Small intestine (tissue), 7 donors: ENCODE data around the gene HOXB3. TPM values are rescaled to one million over a fixed set of nuclear protein-coding genes. Genes with fewer than 3 reads are reported as not detected.

ENCODE experiments used
- DNase-seq, 2 donors: peaks; one replicate each; pipeline versions ENCODE4 v3.0.0 to v3.0.0-alpha.2; 2013
- FAIRE-seq: peaks from 2 replicates; lab custom pipeline; 2012; peaks lifted over from hg19 to GRCh38; lab: Jason Lieb, UNC
- H3K27ac ChIP-seq, 3 donors: one replicate each; pipeline ENCODE4 v1.5.1; 2013; ENCODE audit warnings: low read length in 2 of 3, mild to moderate bottlenecking in 2 of 3, control low read depth in 1 of 3, inconsistent platforms in 1 of 3, low read depth in 1 of 3, moderate library complexity in 1 of 3
- H3K27me3 ChIP-seq, 3 donors: one replicate each; pipeline ENCODE4 v1.6.1; 2013; ENCODE audit warnings: low read length in 3 of 3, inconsistent platforms in 1 of 3; ENCODE audit not compliant: control insufficient read depth in 3 of 3, insufficient read depth in 3 of 3
- H3K36me3 ChIP-seq, 3 donors: one replicate each; pipeline ENCODE4 v1.6.1; 2013; ENCODE audit warnings: low read length in 3 of 3, inconsistent platforms in 1 of 3, low read depth in 1 of 3, mild to moderate bottlenecking in 1 of 3, moderate library complexity in 1 of 3; ENCODE audit not compliant: control insufficient read depth in 3 of 3, insufficient read depth in 2 of 3
- H3K4me1 ChIP-seq, 3 donors: one replicate each; pipeline ENCODE4 v1.6.1; 2013; ENCODE audit warnings: low read length in 2 of 3, inconsistent platforms in 1 of 3, low read depth in 1 of 3, mild to moderate bottlenecking in 1 of 3, moderate library complexity in 1 of 3; ENCODE audit not compliant: control insufficient read depth in 3 of 3, insufficient read depth in 2 of 3
- H3K4me3 ChIP-seq, 3 donors: one replicate each; pipeline ENCODE4 v1.5.1; 2013; ENCODE audit warnings: low read length in 3 of 3, control low read depth in 1 of 3, inconsistent platforms in 1 of 3, low read depth in 1 of 3, mild to moderate bottlenecking in 1 of 3, moderate library complexity in 1 of 3
- H3K9me3 ChIP-seq, 2 donors: one replicate each; pipeline ENCODE4 v1.6.1; 2013; ENCODE audit warnings: low read depth in 1 of 2, low read length in 1 of 2; ENCODE audit not compliant: control insufficient read depth in 2 of 2, insufficient read depth in 1 of 2
- WGBS, 3 donors: extraction: QIAGEN DNeasy Blood & Tissue Kit; methylation state at CpG; one replicate each; pipeline ENCODE4 v1.1.7; 2013; 5-methylcytosine and 5-hydroxymethylcytosine counted together
- polyA plus RNA-seq, 4 donors: library from polyadenylated mRNA; stranded (reverse) in 3 of 4; unstranded in 1 of 4; fragments of 200-250 nt in 3 of 4; fragments of 120-200 nt in 1 of 4; gene quantifications; one replicate each; pipeline versions ENCODE4 v1.2.1 to v1.2.3, GENCODE V29; 2013
- donor health status: healthy with polysubstance abuse.
- donor health status: control.
- donor health status: control.
- donor health status: Bipolar disorder and iron deficiency.
- donor health status: healthy.

The HOXB3 gene
- polyA plus RNA-seq, 4 donors: 1.4 to 19.6 (median 5.7) TPM; not detected in 1

DNA sequence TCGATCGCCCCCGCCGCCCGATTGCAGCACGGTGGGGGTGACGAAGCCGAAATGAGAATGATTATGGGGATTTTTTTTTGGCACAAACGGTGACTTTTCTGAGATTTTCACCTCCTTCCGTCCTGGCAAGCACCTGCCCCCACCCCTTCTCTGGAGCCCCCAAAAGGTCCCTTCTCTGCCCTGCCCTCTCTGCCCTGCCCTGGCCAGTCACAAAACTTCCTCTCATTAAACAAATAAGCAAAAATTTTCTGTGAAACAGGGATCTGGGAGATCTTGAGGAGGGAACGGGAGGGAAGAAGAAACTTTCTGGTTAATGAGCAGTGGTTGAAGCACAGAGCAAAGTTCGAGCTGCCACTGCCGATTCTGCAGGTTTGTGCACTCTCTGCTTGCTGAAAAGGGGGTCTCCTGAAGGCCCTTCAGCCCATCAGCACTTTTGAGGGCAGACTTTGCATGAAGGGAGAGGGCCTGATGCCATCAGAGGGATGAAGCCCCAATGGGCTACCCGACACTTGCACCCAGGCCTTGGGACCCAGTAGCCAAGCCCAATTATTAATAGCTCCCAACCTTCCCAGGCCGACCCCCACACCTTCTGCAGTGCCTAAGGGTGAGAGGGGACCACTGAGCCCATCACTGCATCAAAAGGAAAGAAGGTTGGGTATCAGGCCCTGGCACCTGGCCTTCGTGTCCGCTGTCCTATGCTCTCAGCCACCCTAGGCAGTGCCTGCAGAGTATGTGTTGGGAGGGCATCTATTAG is 26.1 kb upstream of the HOXB3 start:
- Histone ChIP-seq H3K4me1 (peaks cover 0 to 17% (median 0%) of the 10 kb centered on the region in 3 donors), H3K27ac (no peak overlapping the region), H3K4me3 (peak overlapping the region in 1 of 3 donors; percentile 8), H3K9me3 (no peaks in the 10 kb centered on the region), H3K36me3 (no peaks in the 10 kb centered on the region), H3K27me3 (peaks cover 14 to 98% (median 61%) of the 10 kb centered on the region in 3 donors)
- FAIRE-seq (no peak), DNase-seq (no peak)
- WGBS, 3 donors: 14 to 35% (median 24%) methylated on average over 17 of the region's 17 CpGs

DNA sequence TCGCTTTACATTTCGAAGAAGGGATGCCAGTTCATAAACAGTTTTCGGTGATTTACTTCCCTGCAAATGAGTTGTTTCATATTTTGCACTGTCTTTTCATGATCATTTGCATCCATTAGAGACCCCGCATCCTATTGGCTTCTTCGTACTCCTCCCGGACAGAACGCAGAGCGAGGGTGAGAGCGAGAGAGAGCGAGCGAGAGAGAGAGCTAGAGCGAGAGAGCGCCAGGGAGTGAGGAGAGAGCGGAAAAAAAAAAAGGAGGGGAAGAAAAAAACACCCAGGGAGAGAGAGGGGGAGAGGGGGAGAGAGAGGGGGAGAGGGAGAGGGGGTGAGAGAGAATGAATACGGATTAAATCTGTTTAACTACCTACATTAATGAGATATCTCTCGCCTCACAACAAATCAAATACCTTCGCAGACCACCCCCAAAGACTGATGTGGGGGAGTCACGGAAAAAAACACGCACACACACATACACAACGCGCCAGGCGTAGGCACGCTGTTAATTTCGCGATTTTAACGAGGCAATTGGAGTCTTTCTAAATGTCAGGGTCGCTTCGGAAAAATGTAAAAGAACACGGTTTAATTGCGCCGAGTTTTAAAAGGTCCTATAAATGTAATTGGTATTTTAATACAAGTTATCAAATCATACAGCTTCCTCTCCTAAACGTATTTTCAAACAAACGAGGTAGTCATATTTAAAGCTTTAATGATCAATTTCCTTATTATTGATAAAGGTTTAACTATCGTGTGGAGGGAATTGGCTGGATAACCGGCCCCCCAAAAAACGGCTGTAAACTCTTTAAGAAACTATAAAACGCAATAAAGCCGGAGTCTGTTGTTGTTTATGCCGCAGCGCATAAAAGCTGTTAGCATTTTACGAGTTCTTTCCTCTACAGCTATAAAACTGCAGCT is 25.3 kb upstream of the HOXB3 start, which contains the start of gene HOXB8:
TSS of gene HOXB8 (minus strand) at position 246 of the 916 bp plus-strand sequence. CDS start 588 bp downstream, outside the sequence.
- FAIRE-seq (no peak), DNase-seq (no peak)
- Histone ChIP-seq H3K4me1 (peaks cover 0 to 23% (median 0%) of the 10 kb centered on the region in 3 donors), H3K9me3 (no peaks in the 10 kb centered on the region), H3K27ac (no peak within 1 kb of the TSS), H3K36me3 (no peaks in the 10 kb centered on the region), H3K27me3 (peaks cover 14 to 98% (median 53%) of the 10 kb centered on the region in 3 donors), H3K4me3 (peak within 1 kb of the TSS; percentile 7 to 41 (median 21))
- WGBS, 3 donors: 16 to 19% (median 16%) methylated on average over 41 of the region's 41 CpGs

DNA sequence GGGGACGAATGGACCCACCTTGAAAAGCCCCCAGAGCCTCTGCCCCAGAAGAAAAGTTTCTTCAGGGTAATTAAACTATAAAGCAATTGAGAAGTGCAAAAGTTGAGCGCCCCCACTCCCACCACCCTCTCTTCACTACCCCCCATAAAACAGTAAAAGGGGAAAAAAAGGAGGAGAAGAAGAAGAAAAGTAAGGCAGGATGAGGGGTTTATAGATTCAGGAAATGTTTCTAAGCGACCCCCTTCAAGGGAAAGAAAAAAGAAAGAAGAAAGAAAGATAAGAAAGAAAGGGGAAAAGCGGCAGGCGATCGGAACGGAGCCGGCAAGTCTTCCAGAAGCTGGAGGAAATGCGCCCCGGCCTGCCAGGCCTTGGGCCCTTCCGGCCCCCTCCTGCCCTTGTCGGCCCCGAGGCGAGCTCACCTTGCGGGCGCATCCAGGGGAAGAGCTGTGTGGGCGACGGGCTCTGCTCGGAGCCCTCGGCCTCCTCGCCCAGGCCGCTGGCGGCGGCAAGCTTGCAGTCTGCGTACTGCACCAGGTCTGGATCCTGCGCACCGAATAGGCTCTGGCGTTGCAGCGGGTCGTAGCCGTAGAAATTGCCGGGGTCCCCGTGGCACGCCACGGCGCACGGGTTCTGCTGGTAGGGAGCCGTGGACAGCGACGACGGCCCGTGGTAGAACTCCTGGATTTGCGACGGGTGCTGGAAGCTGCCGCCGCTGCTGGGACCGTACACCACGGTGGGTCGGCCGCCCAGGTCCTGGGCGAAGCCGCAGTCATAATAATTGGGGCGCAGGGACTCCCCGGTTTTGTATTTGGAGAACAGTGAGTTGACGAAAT is 24.0 kb upstream of the HOXB3 start:
- DNase-seq: no peak
- WGBS, 3 donors: 5 to 8% (median 8%) methylated on average over 55 of the region's 55 CpGs
- Histone ChIP-seq H3K4me3 (peak overlapping the region; percentile 7 to 41 (median 21)), H3K4me1 (peaks cover 0 to 21% (median 0%) of the 10 kb centered on the region in 3 donors), H3K9me3 (no peaks in the 10 kb centered on the region), H3K27me3 (peaks cover 14 to 98% (median 51%) of the 10 kb centered on the region in 3 donors), H3K36me3 (no peaks in the 10 kb centered on the region), H3K27ac (no peak overlapping the region)
- FAIRE-seq: no peak

DNA sequence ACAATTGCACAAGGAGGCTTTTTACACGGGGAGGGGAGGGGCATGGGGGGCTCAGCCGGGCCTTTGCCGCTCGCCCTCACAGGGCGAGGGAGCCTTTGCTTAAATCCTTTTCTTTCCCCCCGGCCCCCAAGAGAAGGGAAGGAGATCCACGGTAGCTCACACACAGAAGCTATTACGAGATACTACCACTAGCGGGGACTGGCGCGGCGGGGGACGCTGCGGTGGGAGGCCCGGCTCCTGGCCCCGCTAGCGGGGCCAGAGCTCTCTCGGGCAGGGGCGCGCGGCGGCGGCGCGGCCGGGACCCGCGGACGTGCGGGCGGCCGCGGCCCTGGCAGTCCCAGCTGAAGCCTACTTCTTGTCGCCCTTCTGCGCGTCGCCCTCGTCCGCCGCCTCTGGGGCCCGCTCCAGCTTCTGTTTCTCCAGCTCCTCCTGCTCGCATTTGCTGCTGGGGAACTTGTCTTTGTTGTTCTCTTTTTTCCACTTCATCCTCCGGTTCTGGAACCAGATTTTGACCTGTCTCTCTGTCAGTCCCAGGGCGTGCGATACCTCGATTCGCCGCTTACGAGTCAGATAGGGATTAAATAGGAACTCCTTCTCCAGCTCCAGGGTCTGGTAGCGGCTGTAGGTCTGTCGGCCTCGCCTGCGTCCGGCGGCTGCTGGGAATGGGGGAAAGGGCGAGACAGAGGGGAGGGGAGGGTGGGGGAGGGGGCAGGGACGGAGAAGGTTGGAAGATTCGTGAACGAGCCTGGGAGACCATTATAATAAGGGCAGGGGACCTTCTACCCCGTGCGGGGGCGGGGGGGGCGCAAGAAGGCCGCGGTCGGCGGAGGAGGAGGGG is 23.0 kb upstream of the HOXB3 start:
- Histone ChIP-seq H3K4me3 (peak overlapping the region; percentile 16 to 36 (median 25)), H3K27ac (peak overlapping the region in 1 of 3 donors; percentile 62), H3K36me3 (no peaks in the 10 kb centered on the region), H3K4me1 (peaks cover 0 to 16% (median 0%) of the 10 kb centered on the region in 3 donors), H3K27me3 (peaks cover 14 to 98% (median 53%) of the 10 kb centered on the region in 3 donors), H3K9me3 (no peaks in the 10 kb centered on the region)
- WGBS, 3 donors: 2 to 10% (median 9%) methylated on average over 61 to 67 of the region's 67 CpGs
- FAIRE-seq: no peak
- peak in 1 of 2 donors; percentile 62 for DNase-seq

DNA sequence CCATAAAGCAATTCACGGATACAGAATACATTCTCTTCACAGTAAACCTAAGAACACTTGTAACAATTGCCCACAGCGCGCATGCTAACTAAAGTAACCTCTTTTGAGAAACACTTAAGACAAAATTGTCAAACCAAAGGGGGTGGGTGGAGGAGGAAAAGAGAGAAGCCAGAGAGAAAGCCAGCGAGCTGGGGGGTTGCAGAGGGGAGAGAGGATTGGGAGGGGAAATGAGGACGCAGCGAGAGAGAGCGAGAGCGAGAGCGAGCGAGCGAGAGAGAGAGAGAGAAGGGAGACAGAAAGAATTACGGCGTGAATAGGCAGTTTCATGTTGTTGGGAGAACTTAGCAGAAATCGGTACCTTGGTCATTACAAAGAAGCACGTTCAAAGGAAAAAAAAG is 22.4 kb upstream of the HOXB3 start:
- DNase-seq: no peak
- peaks cover 10 to 98% (median 47%) of the 10 kb centered on the region in 3 donors for H3K27me3 ChIP-seq
- H3K27ac ChIP-seq: peak overlapping the region in 1 of 3 donors; percentile 24
- peak overlapping the region; percentile 16 to 30 (median 25) for H3K4me3 ChIP-seq
- H3K4me1 ChIP-seq: peaks cover 0 to 16% (median 0%) of the 10 kb centered on the region in 3 donors
- no peaks in the 10 kb centered on the region for H3K9me3 ChIP-seq
- H3K36me3 ChIP-seq: peaks cover 0 to 3% (median 0%) of the 10 kb centered on the region in 3 donors
- 7 to 10% (median 9%) methylated on average over 15 of the region's 15 CpGs for WGBS, 3 donors
- FAIRE-seq: no peak

DNA sequence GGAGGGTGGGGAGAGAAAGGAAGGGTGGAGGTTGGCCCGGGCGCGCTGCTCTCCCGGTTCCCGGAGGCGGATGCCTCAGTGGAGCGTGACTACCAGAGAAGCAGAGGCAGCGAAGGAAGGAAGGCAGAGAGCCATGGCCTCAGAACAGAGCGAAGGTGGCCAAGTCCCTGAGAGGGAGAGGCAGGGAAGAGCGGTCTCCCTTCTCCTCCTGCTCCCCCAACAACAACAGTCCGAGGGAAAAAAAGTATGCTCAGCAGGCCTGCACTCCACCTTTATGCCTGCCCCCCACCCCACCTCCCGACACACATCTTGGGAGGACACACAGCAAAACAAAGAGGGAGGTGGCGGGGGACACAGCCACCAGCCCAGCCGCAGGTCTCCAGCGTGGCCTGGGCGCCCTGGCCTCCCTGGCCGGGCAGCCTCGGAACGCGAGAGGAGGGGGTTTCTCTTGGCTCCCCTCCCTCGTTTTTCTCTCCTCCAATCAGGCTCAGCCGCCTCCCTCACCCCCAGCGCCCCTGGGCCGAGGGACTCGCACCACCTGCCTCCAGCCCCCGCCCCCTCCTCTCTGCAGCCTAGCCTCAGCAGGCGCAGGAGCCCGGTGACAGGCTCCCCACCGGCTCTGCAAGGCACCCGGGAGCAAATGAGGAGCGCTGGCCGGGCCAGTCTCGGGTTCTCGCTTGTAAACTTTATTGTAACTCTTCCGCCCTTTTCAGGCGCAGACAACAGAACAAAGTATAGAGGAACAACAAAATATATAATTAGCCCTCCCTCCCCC is 21.8 kb upstream of the HOXB3 start:
- 10 to 13% (median 13%) methylated on average over 32 to 36 of the region's 36 CpGs for WGBS, 3 donors
- H3K27me3 ChIP-seq: peaks cover 11 to 97% (median 45%) of the 10 kb centered on the region in 3 donors
- H3K4me1 ChIP-seq: peaks cover 0 to 16% (median 0%) of the 10 kb centered on the region in 3 donors
- no peaks in the 10 kb centered on the region for H3K9me3 ChIP-seq
- peaks cover 0 to 7% (median 0%) of the 10 kb centered on the region in 3 donors for H3K36me3 ChIP-seq
- peak overlapping the region in 1 of 3 donors; percentile 63 for H3K4me3 ChIP-seq
- no peak for DNase-seq
- FAIRE-seq: no peak
- peak overlapping the region in 1 of 3 donors; percentile 70 for H3K27ac ChIP-seq
